ENCODE data around the gene FMN2.

DNA sequence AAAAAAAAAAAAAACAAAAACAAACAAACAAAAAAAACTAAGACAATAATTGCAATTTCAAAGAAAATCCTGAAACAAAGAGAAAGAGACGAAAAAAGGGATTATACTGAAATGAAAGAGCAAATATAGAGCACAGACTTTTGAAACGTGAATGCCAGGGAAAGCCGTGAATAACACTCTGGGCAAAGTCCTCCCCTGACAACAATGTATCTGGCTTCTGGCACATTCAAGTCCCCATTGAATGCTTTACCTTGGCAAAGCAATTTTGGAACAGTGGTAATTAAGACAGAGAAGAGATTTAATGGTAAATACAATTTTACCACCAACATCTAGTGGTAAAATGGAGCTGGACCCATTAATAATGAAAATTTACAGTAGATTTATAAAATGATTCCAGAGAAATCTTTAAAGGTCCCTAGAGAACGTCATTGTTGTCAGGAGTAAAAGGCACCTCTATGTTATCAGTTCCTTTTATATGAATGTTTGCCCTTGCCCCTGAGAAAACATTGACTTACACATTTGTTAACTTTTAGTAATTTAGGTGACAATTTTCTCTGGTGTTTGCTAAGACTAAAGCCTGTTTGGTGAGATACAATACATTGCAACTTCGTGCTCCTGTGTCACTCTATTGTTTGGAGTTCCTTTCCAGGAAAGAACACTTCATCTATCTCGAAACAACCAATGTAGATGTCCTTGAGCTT lies 430.6 kb downstream of the FMN2 start:
- no peak for TF ChIP-seq POLR2AphosphoS5 (IDR thresholded peaks at IDR 0.05; ENCODE audit: low read depth, low read length)
- TF ChIP-seq, protein P1, sequence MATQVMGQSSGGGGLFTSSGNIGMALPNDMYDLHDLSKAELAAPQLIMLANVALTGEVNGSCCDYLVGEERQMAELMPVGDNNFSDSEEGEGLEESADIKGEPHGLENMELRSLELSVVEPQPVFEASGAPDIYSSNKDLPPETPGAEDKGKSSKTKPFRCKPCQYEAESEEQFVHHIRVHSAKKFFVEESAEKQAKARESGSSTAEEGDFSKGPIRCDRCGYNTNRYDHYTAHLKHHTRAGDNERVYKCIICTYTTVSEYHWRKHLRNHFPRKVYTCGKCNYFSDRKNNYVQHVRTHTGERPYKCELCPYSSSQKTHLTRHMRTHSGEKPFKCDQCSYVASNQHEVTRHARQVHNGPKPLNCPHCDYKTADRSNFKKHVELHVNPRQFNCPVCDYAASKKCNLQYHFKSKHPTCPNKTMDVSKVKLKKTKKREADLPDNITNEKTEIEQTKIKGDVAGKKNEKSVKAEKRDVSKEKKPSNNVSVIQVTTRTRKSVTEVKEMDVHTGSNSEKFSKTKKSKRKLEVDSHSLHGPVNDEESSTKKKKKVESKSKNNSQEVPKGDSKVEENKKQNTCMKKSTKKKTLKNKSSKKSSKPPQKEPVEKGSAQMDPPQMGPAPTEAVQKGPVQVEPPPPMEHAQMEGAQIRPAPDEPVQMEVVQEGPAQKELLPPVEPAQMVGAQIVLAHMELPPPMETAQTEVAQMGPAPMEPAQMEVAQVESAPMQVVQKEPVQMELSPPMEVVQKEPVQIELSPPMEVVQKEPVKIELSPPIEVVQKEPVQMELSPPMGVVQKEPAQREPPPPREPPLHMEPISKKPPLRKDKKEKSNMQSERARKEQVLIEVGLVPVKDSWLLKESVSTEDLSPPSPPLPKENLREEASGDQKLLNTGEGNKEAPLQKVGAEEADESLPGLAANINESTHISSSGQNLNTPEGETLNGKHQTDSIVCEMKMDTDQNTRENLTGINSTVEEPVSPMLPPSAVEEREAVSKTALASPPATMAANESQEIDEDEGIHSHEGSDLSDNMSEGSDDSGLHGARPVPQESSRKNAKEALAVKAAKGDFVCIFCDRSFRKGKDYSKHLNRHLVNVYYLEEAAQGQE (IDR thresholded peaks at IDR 0.05; ENCODE audit: insufficient read depth in 1 of 2, low read depth in 2 of 2, low read length in 2 of 2): no peak
- no peak for TF ChIP-seq TAF1 (IDR thresholded peaks at IDR 0.05; ENCODE audit: borderline replicate concordance, insufficient read depth, low read length)

Measured in PFSK-1 (cell line).